GM18868 (cell line): ENCODE results near the gene DVL1.
"Not testable (repeated sequence)": the region's sequence is repeated elsewhere in the genome, so short reads cannot be mapped to it uniquely, and the experiment has no call there.

Experiments used
- ATAC-seq: cut with Tn5 transposase; IDR thresholded peaks from one replicate; pipeline ENCODE4 v1.9.1; 2021; ENCODE audit warnings: mild to moderate bottlenecking, moderate library complexity; ENCODE audit not compliant: unreplicated experiment

Gene DVL1

GRCh38 chr1:1328254-1328653, 21.0 kb downstream of the DVL1 start:
- ATAC-seq = no peak

GRCh38 chr1:1327291-1327690, 21.9 kb downstream of the DVL1 start:
- ATAC-seq = no peak

DNA sequence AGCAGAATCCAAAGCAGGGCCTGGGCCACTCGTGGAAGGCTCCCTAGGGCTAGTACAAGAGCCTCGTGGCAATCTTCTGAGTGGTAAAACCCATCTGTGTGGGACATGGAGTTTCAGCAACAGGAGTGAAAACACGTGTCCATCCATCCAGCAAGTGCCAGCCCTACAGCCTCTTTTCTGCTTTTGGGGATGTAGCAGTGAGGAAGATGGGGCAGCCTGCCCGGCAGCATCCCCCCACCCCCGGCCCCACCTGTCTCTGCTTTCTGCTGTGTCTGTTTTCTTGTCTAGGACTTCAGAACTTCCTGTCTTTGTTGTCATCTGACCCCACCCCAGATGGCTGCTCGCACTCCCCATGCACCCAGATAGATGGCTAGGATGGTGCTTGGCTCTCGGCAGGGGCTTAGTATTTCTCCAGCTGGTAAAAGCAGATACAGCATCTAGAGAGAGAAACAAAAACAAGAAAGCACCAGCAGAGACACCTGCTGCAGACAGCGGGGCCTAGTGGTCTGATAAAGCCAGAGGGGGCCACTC, 23.1 kb downstream of the DVL1 start:
- ATAC-seq = no peak

DNA sequence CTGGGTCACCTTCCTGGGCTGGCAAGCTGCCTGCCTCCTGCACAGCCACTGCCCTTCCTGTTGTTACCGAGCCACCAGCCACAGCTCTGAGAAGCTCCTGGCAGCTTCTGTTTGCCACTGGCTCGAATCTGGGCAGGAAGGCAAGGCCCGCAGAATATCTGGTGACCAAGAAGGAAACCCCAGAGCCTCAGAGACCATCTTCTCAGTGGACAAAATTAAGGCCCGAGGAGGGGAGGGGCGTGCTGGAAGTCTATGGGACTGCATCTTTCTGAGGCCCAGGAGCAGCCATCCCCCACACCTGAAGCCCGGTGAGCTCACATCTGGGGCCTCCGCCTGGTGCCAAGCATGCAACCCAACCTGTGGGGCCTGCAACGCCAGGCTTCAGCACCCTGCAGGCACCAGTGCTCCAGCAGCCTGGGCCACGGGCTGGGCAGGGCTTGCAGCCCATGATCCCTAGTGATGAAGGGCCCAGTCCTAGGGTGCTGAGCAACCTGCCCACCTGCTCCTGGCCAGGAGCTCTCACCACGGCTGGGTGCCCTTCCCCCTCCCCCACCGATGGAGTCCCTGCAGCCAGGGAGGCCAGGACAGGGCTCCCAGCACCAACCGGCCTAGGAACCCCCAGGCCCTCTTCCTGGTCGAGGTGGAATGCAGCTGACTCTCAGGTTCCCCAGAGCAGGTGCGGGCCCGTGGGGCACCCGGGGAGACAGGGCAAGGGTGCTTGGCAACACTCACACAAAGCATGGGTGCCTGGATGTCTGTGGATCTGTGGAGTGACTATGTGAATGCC, 23.7 kb downstream of the DVL1 start:
- no peak for ATAC-seq

GRCh38 chr1:1324524-1325287, 24.5 kb downstream of the DVL1 start, which contains the start of the genes CPTP and INTS11:
Gene CPTP (plus strand): TSS chr1:1324802. CDS start chr1:1326911, 2,109 bp downstream.
Gene INTS11 (minus strand): TSS chr1:1324660. CDS start chr1:1324608, 52 bp downstream.
- peak; percentile 81 for ATAC-seq

DNA sequence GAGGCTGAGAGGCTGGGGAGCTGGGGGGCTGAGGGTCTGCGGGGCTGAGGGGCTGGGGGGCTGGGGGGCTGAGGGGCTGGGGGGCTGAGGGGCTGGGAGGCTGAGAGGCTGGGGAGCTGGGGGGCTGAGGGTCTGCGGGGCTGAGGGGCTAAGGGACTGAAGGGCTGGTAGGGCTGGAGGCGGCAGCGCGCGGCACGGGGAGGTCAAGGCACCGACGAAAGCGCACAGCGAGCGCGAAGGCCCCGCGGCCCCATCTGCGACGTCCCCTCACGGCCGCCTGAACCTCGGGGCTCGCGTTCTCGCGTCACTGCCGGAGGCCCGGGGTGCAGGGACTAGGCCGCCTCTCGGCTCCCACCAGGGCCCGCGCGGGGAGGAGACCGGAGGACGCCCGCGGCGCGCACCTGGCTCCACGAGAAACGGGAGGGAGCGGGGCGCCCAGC, 25.1 kb downstream of the DVL1 start:
- peak; percentile 25 for ATAC-seq

- ATAC-seq = no peak
These were observed 26.3 kb downstream of the DVL1 start for GRCh38 chr1:1322952-1323351.

DNA sequence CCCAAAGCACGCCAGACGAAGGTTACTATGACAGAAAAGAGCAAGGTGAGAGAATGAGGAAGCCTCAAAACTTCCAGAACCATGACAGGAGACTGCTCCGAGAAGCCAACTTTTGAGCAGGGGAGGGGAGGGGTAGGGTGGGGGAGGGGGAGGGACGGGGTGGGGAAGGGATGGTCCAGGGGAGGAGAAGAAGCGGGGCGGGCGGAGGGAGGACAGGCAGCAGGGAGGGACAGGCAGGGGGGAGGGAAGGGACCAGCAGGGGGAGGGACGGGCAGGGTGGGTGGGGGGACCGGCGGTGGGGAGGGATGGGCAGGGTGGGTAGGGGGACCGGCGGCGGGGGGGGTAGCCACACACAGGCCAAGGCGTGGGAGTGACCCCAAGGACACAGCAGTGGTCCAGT, 26.8 kb downstream of the DVL1 start:
- no peak for ATAC-seq

DNA sequence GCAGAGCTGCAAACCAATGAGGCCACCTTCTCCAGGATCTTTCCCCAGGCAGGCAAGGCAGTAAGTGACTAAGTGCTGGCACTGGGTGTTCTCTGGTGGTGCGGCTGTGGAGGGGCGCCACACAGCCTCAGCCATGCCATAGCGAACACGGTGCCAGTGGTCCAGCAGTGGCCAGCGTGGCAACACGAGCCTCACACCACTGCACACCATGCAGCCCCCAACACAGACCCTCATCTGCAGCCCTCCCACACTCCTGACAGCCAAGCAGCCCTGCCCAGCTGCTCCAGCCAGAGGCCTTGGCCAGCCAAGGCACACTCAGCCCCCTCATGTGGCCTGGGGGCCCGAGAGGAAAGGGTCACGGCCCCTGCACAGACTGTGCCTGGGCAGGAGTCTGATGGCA, 27.7 kb downstream of the DVL1 start:
- ATAC-seq = no peak

- no peak for ATAC-seq
These were observed 28.4 kb downstream of the DVL1 start for GRCh38 chr1:1320666-1321448.

GRCh38 chr1:1319646-1319941, 29.6 kb downstream of the DVL1 start:
- ATAC-seq = no peak

- ATAC-seq = no peak
These were observed 30.2 kb downstream of the DVL1 start for GRCh38 chr1:1318777-1319645.

DNA sequence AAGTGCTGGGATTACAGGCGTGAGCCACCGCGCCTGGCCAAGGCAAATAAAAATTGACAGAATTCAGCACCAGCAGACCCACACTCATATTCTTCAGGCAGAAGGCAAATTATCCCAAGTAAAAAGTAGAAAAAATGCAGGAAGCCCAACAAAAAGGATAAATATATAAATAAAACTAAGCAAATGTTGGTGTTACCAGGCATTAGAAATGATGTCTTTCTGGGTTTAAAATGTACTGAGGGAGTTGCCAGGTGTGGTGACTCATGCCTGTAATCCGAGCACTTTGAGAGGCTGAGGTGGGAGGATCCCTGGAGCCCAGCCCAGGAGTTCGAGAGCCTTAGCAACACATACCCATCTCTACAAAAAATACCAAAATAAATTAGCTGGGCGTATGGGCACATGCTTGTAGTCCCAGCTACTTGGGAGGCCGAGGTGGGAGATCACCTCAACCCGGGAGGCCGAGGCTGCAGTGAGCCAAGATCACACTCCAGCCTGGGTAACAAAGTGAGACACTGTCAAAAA, 31.0 kb downstream of the DVL1 start:
- no peak for ATAC-seq

DNA sequence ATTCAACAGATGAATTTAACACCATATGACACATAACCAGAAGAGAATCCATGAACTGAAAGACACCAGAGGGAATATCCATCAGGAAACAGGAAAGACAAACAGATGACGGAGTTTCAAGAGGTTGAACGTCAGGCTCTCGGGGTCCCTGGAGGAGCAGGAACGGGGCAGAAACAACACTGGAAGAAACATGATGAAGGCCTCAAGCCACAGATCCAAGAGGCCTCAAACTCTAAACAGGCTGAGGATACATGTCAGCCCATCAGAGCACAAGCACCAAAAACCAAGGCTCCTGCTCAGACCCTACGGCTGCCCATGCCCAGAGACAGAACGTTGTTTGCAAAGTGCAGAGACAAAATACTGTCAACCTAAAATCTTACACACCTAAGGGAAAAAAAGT, 31.8 kb downstream of the DVL1 start:
- no peak for ATAC-seq

DNA sequence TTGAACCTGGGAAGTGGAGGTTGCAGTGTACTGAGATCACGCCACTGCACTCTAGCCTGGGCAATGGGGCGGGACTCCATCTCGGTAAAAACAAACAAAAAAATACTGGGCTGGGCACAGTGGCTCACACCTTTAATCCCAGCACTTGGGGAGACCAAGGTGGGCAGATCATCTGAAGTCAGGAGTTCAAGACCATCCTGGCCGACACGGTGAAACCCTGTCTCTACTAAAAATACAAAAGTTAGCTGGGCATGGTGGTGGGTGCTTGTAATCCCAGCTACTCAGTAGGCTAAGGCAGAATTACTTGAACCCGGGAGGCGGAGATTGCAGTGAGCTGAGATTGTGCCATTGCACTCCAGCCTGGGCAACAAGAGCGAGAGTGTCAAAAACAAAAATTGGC, 33.0 kb downstream of the DVL1 start:
- ATAC-seq = not testable (repeated sequence)

DNA sequence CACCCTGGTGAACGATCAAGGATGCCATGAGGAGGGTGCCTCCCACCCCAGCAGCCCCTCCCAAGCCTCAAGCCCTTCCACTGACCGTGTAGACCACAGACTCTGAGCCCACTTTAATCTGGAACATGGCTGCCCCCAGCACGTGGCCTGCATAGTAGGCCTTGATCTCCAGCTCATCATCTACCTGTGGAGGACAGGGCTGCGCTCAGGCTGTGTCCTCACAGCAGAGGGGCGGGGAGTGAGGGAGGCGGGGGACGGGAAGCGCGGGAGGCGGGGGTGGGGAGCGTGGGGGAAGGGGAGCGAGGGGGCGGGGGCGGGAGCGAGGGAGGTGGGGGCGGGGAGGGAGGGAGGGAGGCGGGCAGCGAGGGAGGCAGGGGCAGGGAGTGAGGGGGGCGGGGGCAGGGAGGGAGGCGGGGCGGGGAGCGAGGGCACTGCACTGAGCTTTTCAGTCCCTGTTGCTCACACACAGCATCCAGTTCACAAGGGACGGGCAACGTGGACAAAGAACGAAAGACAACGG, 33.7 kb downstream of the DVL1 start:
- no peak for ATAC-seq

DNA sequence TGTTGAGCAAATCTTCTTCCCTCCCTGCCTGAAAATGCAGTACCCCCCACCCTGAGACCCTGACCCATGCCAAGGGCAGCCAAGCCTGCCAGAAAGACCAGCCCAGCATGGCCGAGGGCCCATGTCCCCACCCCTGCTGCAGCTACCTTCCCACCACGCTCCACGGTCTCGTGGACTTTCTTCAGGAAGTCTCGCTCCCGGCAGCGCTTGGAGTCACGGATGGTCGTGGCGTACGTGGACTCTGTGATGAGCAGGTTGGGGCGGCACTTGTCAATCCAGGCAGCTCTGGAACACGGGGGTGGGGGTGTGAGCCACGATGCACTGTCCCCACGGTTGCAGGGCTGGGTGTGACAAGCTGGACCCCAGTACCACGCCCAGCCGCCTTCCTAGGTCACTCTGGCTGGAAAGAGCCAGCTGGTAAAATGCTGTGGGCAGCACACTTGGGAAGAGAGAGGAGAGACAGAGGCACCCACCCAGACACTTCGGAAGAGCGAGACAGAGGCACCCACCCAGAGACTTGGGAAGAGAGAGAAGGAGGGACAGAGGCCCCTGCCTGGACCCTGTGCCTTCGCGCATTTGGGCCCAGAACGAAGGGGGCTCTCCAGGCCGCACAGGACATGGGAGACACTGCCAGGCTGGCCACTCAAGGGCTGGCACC, 34.4 kb downstream of the DVL1 start:
- ATAC-seq = no peak

DNA sequence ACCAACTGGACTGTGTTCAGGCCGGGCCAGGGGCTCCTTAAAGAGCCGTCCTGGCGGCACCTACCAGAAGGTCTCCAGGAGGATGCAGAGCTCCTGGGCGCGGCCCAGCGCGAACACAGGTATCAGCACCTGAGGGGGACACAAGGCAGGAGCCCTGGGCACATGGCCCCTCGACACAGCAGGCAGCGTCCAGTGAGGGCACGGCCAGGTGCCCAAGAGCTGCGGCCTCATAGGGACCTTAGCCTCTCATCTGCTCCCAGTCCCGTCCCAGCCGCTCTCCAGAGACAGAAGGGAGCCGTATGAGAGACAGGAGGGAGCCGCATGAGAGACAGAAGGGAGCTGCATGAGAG, 35.0 kb downstream of the DVL1 start:
- ATAC-seq = no peak

DNA sequence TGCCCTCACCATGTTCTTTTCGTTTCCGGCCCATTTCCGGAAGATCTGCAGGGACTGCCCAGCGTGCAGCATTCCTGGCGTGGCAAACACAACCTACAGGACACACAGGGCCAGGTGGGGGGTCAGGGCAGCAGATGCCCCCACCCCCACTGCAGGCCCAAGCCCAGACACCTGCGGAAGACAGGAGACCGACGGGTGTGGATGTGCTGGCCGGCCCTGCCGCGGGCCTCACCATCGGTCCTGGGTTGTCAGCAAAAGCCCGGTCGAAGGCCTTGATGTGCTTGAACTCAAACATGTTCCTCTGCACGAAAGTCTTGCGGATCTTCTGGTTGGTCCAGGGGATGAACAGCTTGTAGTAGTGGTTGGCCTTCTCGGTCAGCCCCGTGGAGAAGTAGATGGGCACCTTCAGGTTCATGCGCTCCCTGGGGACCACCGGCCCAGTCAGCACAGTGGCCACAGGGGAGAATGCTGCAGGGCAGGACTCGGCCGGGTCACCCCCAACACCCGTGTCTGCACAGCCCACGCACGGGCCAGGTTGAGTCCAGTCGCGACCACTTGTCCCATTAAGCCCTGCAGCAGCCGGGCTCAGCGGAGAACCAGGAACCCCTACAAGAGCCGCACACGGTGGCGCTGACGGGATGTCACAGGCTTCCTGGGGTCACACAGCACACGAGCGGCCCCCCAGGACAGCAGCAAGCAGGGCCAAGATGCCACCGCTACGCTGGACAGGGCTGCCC, 35.5 kb downstream of the DVL1 start:
- ATAC-seq = no peak
